Measurements from ENCODE around the gene S100PBP. TPM values are rescaled to one million over a fixed set of nuclear protein-coding genes. Genes with fewer than 3 reads are reported as not detected.

Gene S100PBP
- total and polyA plus RNA-seq, 12 donors, result 3.7 to 19.2 (median 11.5) TPM

- H3K9me3 ChIP-seq, result no peaks in the 10 kb centered on the region
- intact Hi-C loops (cut with DNase I), result loop anchor here in 6 of 10 donors (5.0 to 10.0 kb wide), 7 partner anchors 62 to 372 kb away; no protein-coding TSS in a partner anchor
- H3K36me3 ChIP-seq, result peaks cover 0 to 75% (median 21%) of the 10 kb centered on the region in 9 donors
- no peak overlapping the region for H3K4me3 ChIP-seq
- H3K4me1 ChIP-seq, result peaks cover 0 to 6% (median 5%) of the 10 kb centered on the region in 9 donors
- DNase-seq (no peak), ATAC-seq (no peak)
- TF ChIP-seq CTCF (IDR thresholded peaks at IDR 0.05), result no peak
- H3K27ac ChIP-seq, result no peak overlapping the region
- H3K27me3 ChIP-seq, result no peaks in the 10 kb centered on the region
These were observed 43.0 kb upstream of the S100PBP start for GRCh38 chr1:32774464-32774808.

GRCh38 chr1:32774950-32775634, 42.4 kb upstream of the S100PBP start:
- 66 to 69% methylated on average over 2 of the region's 2 CpGs for WGBS, 2 donors
- intact Hi-C loops (cut with DNase I), result loop anchor here in 6 of 10 donors (5.0 to 10.0 kb wide), 7 partner anchors 63 to 373 kb away; no protein-coding TSS in a partner anchor

GRCh38 chr1:32775640-32776337, 41.7 kb upstream of the S100PBP start:
- no peak for DNase-seq
- intact Hi-C loops (cut with DNase I), result loop anchor here in 2 of 10 donors (10.0 kb wide), 2 partner anchors 261 to 371 kb away; no protein-coding TSS in a partner anchor

More at GRCh38 chr1:32774950-32775634, 42.4 kb upstream of the S100PBP start:
- no peak overlapping the region for H3K4me3 ChIP-seq
- DNase-seq (no peak), ATAC-seq (no peak)
- H3K36me3 ChIP-seq, result peaks cover 0 to 76% (median 25%) of the 10 kb centered on the region in 9 donors
- H3K4me1 ChIP-seq, result peaks cover 0 to 6% (median 5%) of the 10 kb centered on the region in 9 donors
- H3K9me3 ChIP-seq, result no peaks in the 10 kb centered on the region
- H3K27ac ChIP-seq, result no peak overlapping the region
- H3K27me3 ChIP-seq, result no peaks in the 10 kb centered on the region
- TF ChIP-seq CTCF (IDR thresholded peaks at IDR 0.05), result no peak

More at GRCh38 chr1:32775640-32776337, 41.7 kb upstream of the S100PBP start:
- H3K27me3 ChIP-seq, result no peaks in the 10 kb centered on the region
- no peak for ATAC-seq
- no peak for TF ChIP-seq CTCF (IDR thresholded peaks at IDR 0.05)
- H3K4me1 ChIP-seq, result peaks cover 0 to 6% (median 5%) of the 10 kb centered on the region in 9 donors
- peaks cover 2 to 77% (median 30%) of the 10 kb centered on the region in 9 donors for H3K36me3 ChIP-seq
- no peak overlapping the region for H3K4me3 ChIP-seq
- 83 to 86% methylated on average over 13 of the region's 13 CpGs for WGBS, 2 donors
- no peak overlapping the region for H3K27ac ChIP-seq
- no peaks in the 10 kb centered on the region for H3K9me3 ChIP-seq

Data from heart right ventricle (tissue), 16 donors.